Hematopoietic multipotent progenitor cell treated with erythropoietin and hydrocortisone succinate and interleukin-3 and kit ligand, for 6 days (in vitro differentiated cells): ENCODE data around the gene FBXW7.
A peak's percentile ranks its signal among the peaks of the same experiment; 100 is the strongest.

Source experiments
- DNase-seq: peaks from one replicate; pipeline ENCODE4 v3.0.0-alpha.2; 2015

Gene FBXW7

GRCh38 chr4:152417673-152418072 is 118.2 kb downstream of the FBXW7 start:
- DNase-seq, result no peak

GRCh38 chr4:152415980-152416379 is 119.9 kb downstream of the FBXW7 start:
- DNase-seq, result no peak

- peak; percentile 78 for DNase-seq
These were observed 127.2 kb downstream of the FBXW7 start for GRCh38 chr4:152408514-152409327.

- no peak for DNase-seq
These were observed 134.5 kb downstream of the FBXW7 start for GRCh38 chr4:152401424-152401823.

- DNase-seq, result peak; percentile 58
These were observed 136.6 kb downstream of the FBXW7 start for GRCh38 chr4:152399246-152399645.

GRCh38 chr4:152398060-152398459 is 137.8 kb downstream of the FBXW7 start:
- DNase-seq, result peak; percentile 58

- DNase-seq, result no peak
These were observed 141.1 kb downstream of the FBXW7 start for GRCh38 chr4:152394791-152395190.

- peak; percentile 15 for DNase-seq
These were observed 143.8 kb downstream of the FBXW7 start for GRCh38 chr4:152392079-152392478.

- no peak for DNase-seq
These were observed 145.7 kb downstream of the FBXW7 start for GRCh38 chr4:152390216-152390615.

GRCh38 chr4:152389359-152389758 is 146.5 kb downstream of the FBXW7 start:
- no peak for DNase-seq

- DNase-seq, result peak; percentile 53
These were observed 150.3 kb downstream of the FBXW7 start for GRCh38 chr4:152385551-152385950.

- DNase-seq, result no peak
These were observed 153.7 kb downstream of the FBXW7 start for GRCh38 chr4:152382057-152382785.

- no peak for DNase-seq
These were observed 155.0 kb downstream of the FBXW7 start for GRCh38 chr4:152380919-152381318.

GRCh38 chr4:152380185-152380584 is 155.7 kb downstream of the FBXW7 start:
- DNase-seq, result no peak

- no peak for DNase-seq
These were observed 161.1 kb downstream of the FBXW7 start for GRCh38 chr4:152374606-152375285.

GRCh38 chr4:152374153-152374552 is 161.7 kb downstream of the FBXW7 start:
- DNase-seq, result no peak

- DNase-seq, result no peak
These were observed 163.4 kb downstream of the FBXW7 start for GRCh38 chr4:152372444-152372843.

GRCh38 chr4:152369902-152370295 is 166.0 kb downstream of the FBXW7 start:
- no peak for DNase-seq

- DNase-seq, result no peak
These were observed 166.5 kb downstream of the FBXW7 start for GRCh38 chr4:152369203-152369901.

- no peak for DNase-seq
These were observed 167.9 kb downstream of the FBXW7 start for GRCh38 chr4:152368001-152368400.

- DNase-seq, result no peak
These were observed 171.0 kb downstream of the FBXW7 start for GRCh38 chr4:152364883-152365282.

GRCh38 chr4:152364383-152364782 is 171.5 kb downstream of the FBXW7 start:
- DNase-seq, result no peak

- no peak for DNase-seq
These were observed 172.0 kb downstream of the FBXW7 start for GRCh38 chr4:152363904-152364303.
